Non-pigmented ciliary epithelial cell (primary cell): Measurements from ENCODE around the gene ZNF570.

ENCODE experiments used
- DNase-seq: peaks from one replicate; pipeline ENCODE4 v3.0.0-alpha.2; 2010; ENCODE audit warnings: low read depth

ZNF570 gene

GRCh38 chr19:37468961-37469777 lies at the start of gene ZNF570:
ZNF570 (plus strand) TSS chr19:37469356; CDS start chr19:37470355, 999 bp downstream.
- DNase-seq, result peak; percentile 41

GRCh38 chr19:37452500-37453245 lies 16.5 kb upstream of the ZNF570 start:
- DNase-seq, result no peak

GRCh38 chr19:37466277-37466797 lies 2.8 kb upstream of the ZNF570 start:
- DNase-seq, result no peak

- DNase-seq, result peak; percentile 76
These were observed 2.2 kb upstream of the ZNF570 start, which contains the start of gene ZNF569 for GRCh38 chr19:37466798-37467607. ZNF569 (minus strand) TSS chr19:37467444; CDS start chr19:37444921, 22,523 bp downstream.

GRCh38 chr19:37467608-37468090 lies 1.5 kb upstream of the ZNF570 start:
- DNase-seq, result no peak

- DNase-seq, result no peak
These were observed 1.1 kb downstream of the ZNF570 start for GRCh38 chr19:37470216-37470615.

- no peak for DNase-seq
These were observed 3.0 kb downstream of the ZNF570 start for GRCh38 chr19:37472165-37472564.

GRCh38 chr19:37484406-37485168 lies 15.4 kb downstream of the ZNF570 start:
- no peak for DNase-seq

GRCh38 chr19:37492213-37492612 lies 23.1 kb downstream of the ZNF570 start:
- DNase-seq, result no peak

- no peak for DNase-seq
These were observed 36.8 kb downstream of the ZNF570 start for GRCh38 chr19:37505958-37506386.

- DNase-seq, result peak; percentile 54
These were observed 37.4 kb downstream of the ZNF570 start, which contains the start of gene ZNF793 for GRCh38 chr19:37506387-37507166. ZNF793 (plus strand) TSS chr19:37506939; CDS start chr19:37523440, 16,501 bp downstream.

- DNase-seq, result no peak
These were observed 38.0 kb downstream of the ZNF570 start for GRCh38 chr19:37507167-37507464.

- no peak for DNase-seq
These were observed 42.0 kb downstream of the ZNF570 start for GRCh38 chr19:37511186-37511585.

GRCh38 chr19:37511821-37512220 lies 42.7 kb downstream of the ZNF570 start:
- DNase-seq, result no peak

GRCh38 chr19:37513397-37513796 lies 44.2 kb downstream of the ZNF570 start:
- no peak for DNase-seq

GRCh38 chr19:37519890-37520289 lies 50.7 kb downstream of the ZNF570 start:
- DNase-seq, result peak; percentile 5

GRCh38 chr19:37537391-37537947 lies 68.3 kb downstream of the ZNF570 start:
- no peak for DNase-seq
